Anterior cingulate cortex (tissue), 58 donors: ENCODE measurements around the gene FOXQ1.

ENCODE experiments used
- DNase-seq, 58 donors: peaks; one replicate each; lab custom pipeline; 2025; lab: John Stamatoyannopoulos, UW

The FOXQ1 gene

DNA sequence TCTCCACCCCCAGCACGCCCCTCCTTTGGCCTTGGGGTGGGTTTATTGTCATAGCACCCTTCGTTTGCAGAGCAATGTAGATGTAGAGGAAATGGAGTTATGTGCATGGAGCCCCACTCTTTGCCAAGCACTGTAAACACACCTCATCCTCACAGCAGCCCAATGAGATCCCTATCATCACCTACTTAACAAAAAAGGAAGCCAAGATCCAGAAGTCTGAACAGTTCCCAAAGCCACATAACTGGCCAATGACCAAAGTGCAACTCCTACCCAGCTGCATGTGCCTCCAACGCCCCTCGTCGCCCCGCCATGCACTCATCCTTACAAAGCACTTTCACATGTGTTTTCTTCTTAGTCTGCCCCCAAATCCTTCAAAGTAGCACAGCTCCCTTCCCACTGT is 21.8 kb upstream of the FOXQ1 start:
- no peak for DNase-seq

DNA sequence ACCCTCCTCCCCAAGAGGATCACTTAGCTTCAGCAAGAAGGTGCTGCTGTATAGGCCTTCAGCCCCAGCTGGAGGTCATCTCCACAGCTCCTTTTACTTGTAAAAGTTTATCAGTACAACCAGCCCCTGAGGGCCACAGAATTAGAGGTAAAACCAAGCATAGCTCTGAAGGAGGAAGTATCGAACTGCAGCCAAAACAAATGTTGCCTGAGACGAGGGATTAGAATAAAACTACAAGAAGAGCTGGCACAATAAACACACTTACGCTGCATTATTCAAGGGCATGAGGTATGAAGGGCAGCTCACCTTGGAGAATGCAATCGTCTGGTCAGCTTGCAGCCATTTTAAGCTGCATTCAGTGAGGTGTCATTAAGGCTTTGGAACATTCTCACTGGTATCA is 21.1 kb upstream of the FOXQ1 start:
- no peak for DNase-seq

DNA sequence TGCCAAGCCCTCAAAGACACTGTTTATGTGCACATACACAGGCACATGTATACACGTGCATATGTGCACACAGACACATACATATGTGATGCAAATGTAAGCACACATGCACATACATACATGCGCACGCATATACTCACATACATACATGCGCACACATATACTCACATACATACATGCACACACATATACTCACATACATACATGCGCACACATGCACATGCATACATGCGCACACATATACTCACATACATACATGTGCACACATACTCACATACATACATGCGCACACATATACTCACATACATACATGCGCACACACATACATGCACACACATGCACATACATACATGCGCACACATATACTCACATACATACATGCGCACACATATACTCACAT is 20.5 kb upstream of the FOXQ1 start:
- no peak for DNase-seq

DNA sequence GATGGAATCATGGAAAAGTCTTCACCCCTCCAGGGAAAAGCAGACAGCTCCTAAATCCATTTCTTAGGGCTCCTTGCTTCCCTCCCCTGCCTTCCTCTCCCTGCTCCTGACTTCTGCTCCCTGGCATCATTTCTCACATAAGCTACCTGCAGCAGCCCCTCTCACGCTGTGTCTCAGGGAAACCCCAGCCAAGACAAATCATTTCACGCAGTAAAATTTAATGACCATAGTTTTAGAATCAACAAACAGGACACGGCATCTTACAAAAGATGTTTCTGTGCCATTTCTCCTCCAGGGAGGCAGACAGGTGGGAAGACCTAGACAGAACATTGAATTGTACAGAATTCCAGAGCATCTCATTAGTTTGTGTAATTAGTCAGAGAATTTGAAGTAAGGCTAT is 16.5 kb upstream of the FOXQ1 start:
- DNase-seq = no peak

DNA sequence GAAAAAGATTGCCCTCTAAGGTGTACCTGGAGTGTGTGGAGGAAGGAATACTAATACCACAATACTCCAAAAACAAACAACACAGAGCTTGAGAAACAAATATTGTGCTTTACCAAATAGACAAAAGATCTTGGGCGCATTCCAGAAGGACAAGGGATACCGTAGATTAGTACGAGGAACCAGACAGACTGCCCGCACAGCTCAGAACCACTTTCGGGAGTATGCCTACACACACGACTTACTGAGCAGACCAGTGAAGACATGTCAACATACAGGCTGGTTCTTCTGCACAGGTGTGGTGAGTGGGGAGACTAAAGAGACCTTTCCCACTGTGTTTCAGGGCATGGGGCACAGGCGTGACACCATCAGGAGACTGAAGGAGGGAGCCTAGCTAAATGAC is 15.8 kb upstream of the FOXQ1 start:
- DNase-seq = no peak

DNA sequence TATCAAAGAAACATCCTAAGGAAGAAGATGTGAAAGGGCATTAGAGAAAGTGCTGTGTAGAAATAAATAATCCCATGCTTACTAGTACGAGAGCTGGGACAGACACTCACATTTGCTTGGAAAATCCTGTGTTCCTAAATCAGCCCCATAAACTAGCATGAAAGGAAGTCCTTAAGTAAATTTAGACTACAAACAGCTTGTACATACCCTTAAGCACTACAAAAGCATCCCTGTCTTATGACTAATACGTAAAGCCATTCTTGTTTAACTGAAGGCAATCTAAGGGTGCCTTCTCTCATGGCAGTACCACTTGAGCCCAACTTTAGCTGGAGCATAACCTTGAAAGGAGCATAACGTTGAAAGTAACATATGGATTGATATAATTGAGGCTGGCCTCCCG is 15.4 kb upstream of the FOXQ1 start:
- no peak for DNase-seq

DNA sequence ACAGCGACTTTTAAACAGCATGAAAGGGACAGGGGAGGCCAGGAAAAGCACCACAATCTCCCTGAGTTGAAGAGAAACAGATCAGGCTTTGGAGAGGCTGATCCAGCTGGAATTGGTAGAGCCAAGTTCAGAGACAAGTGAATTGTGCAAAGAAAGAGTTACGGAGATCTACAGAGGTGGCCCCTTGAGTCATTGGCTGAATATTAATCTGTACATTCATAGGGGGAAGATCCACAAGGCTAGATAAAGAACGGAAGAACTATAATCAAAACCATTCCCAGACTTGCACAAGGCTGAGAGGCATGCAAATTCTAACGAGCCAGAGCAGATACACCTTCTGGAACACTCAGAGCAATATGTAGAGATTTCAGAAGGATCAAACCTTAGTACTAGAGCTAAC is 14.2 kb upstream of the FOXQ1 start:
- DNase-seq = no peak

DNA sequence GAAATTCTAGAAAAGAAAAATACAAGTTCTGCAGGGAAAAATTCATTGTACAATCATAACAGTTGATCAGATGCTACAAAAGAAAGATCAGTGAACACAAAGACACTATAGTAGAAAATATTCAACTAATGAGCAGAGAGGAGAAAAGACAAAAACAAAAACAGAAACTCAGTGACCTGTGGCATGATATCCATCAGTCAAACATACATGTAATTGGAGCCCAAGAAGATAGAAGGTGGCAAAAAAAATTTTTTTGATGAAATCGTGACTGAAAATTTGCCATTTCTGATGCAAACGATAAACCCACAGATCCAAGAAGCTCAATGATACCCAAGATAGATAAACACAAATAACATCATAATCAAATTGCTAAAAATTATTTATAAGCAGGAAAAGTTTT is 13.1 kb upstream of the FOXQ1 start:
- no peak for DNase-seq

DNA sequence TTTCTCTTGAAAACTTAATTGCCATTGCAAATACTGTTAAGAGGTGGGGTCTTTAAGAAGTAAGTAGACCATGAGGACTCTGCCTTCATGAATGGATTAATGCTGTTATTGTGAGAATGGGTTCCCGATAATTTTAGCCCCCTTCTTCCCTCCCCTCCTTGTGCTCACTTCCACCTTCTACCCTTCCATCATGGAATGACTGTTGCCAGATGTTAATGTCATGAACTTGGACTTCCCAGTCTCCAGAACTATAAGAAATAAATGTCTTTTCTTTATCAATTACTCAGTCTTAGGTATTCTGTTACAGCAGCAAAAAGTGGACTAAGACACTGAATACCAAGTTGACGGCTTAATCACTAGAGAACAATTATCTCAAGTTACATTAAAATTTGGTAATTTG is 5.8 kb upstream of the FOXQ1 start:
- no peak for DNase-seq

DNA sequence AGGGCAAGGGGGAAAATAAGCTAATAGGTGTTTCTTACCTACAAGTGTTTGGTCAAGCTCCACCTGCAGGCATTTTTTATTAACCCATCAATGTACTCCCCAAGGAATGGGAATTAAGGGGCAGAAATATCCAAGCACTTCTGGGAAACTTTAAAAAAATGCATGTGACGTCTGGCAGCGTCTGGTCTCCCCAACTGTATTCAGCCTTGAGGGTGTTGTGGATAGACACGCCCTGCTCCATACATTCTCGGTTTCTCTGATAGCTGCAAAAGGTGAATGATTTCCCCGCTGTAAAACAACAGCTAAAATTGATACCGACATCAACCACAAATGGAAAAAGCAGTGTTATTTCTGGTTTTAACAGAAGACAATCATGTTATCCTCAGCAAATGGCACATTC is 2.5 kb upstream of the FOXQ1 start:
- no peak for DNase-seq

DNA sequence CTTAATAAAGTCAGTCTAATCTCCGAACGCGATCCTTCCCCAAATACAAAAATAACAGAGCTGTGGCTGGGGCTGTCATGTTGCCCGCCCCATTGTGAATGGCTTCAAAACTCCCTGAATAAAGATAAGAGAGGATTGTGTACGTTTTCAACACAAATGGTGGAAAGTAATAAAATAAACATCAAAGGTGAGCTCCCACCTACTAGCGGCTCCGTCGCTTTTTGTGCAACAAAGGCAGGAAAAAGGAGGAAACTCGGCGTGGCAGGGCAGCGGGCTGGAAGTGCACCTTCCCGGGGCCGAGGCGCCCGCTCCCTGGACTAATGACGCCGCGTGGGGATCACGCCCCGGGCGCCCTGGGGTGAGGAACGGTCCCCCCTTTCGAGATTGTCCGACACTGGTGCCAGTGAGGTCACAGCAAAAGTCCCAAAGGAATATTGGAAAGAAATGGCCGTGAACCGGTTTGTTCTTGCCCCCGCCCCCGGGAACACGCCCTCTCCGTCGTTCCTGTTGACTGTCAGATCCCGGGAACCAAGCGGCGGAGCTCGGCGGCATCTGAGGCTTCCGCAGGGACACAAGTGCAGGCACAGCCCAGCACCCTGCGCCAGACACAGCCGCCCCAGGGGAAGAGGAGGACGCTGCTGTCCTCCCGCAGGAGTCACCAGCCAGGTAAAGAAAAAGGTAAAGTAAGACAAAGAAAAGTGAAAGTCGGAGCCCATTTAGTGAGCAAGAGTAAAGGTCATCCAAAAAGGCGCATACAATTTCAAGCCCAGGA is 1.1 kb upstream of the FOXQ1 start:
- DNase-seq = no peak

DNA sequence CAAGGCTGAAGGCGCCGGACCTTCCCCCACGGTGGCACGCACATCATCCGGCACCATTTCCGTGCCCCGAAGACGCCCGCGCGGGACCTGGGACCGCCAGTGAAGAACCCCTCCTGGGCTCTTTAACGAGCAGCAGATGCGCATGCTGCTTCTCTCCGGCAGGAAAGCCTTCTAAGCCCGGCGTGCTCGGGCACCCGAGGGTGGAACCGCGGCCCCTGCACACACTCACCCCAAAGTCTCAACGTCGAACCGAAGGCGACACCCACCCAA is 240 bp downstream of the FOXQ1 start:
- DNase-seq = no peak

DNA sequence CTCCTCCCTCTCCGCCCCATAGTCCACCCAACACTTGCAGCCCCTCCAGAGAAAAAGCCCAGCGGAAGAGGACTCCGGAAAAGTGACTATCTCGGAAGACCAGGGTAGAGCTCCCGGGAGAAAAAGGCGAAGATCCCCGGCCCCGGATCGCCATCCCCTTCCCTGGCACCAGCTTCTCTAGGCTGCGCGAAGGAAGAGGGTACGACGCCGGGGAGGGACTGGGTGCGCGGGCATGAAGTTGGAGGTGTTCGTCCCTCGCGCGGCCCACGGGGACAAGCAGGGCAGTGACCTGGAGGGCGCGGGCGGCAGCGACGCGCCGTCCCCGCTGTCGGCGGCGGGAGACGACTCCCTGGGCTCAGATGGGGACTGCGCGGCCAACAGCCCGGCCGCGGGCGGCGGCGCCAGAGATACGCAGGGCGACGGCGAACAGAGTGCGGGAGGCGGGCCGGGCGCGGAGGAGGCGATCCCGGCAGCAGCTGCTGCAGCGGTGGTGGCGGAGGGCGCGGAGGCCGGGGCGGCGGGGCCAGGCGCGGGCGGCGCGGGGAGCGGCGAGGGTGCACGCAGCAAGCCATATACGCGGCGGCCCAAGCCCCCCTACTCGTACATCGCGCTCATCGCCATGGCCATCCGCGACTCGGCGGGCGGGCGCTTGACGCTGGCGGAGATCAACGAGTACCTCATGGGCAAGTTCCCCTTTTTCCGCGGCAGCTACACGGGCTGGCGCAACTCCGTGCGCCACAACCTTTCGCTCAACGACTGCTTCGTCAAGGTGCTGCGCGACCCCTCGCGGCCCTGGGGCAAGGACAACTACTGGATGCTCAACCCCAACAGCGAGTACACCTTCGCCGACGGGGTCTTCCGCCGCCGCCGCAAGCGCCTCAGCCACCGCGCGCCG is 822 bp downstream of the FOXQ1 start:
- DNase-seq = no peak

DNA sequence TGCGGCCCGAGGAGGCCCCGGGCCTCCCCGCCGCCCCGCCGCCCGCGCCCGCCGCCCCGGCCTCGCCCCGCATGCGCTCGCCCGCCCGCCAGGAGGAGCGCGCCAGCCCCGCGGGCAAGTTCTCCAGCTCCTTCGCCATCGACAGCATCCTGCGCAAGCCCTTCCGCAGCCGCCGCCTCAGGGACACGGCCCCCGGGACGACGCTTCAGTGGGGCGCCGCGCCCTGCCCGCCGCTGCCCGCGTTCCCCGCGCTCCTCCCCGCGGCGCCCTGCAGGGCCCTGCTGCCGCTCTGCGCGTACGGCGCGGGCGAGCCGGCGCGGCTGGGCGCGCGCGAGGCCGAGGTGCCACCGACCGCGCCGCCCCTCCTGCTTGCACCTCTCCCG is 1.5 kb downstream of the FOXQ1 start:
- no peak for DNase-seq

DNA sequence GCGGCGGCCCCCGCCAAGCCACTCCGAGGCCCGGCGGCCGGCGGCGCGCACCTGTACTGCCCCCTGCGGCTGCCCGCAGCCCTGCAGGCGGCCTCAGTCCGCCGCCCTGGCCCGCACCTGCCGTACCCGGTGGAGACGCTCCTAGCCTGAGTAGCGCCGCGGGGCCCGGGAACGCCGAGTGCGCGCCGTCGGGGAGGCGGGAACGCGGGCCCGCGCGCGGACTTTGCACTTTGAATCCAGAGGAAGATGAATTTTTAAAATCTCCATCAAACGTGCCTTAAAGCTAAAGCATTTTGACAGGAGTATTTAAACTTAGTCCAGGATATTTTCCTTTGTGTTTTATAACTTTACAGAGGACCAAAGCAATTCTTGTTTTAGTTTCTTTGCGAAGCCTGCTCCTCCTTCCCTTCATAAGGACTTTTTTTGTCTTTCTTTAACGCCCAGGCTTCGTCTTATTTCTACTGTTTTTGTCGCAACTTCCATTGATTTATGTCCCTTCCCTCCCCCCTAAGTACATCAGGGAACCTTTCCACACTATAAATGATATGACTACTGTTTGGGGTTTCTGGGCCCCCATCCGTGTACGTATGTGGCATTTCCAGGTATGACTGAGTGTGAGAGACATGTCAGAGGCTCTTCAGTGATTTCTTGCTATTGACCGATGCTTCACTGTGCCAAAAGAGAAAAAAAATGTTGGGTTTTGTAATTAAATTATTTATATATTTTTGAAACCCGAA is 2.0 kb downstream of the FOXQ1 start:
- DNase-seq = peak in 1 of 58 donors; percentile 30

DNA sequence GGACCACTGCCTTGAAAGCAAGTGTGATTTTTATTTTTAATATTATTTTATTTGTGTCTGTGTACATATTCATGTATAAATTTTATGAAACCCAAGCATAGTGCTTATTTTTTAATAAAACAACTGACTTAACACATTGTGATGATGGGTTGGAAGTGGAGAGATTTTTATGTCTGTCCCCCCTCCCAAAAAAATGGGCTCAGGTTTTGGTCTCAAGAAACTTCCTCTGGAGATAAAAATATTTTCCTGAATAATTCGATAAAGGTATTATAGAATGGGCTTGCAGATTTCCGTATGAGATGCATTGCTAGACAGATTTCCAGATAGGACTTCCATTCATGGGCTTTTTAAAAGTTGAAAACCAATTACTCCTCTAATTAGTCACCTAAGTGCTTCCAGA is 2.7 kb downstream of the FOXQ1 start:
- no peak for DNase-seq

DNA sequence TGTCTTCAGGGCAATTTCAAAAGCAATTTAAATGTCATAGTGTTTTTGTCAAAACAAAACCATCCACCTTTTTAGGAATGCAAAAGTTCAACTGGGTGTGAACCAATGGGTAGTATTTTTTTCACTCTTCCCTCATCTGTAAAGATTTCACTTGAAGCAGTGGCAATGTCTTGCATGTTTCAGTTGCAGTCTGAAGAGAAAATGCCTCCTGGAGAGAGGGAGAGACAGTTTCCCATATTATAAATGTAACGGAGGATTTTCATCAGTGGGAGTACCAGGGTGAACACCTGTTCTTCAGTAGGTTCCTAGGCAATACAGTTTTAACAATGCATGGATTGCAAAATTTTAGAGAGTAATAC is 3.3 kb downstream of the FOXQ1 start:
- no peak for DNase-seq

DNA sequence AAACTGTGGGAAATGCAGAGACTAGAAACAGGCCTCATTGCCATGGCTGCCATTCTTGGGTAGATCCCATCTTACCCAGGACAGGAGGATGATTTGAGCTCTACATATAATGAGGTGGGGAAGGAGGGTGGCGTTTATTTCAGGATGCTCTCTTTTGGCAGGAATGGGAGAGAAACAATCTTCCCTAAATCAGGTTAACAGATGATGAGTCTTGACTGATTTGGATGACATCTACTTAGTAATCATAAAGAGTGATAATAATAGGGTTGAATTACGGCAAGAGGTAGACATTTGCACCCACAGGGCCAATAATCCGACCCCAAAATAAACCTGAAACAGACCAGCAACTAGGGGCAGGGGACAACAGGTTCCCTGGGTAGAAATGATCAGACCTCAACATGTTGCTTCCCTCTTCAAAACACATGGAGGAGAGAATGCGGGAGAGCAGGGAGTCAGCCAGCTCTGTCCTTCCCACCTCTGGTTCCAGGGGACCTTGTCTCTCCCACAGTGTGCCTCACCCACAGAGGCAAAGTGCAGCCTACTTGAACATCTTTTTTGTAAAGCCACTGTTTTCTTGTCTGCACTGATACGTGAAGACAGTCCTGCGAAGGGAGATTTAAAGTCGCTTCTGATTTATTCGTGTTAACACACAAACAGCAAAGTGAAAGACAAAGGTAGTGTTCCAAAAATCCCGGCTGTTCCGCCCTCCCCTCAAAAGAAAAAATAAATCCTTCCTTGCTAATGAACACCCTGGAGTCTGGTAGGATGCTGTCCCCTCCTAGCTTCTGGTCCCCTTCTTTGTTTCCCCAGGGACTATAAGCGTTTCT is 3.9 kb downstream of the FOXQ1 start:
- DNase-seq = no peak

DNA sequence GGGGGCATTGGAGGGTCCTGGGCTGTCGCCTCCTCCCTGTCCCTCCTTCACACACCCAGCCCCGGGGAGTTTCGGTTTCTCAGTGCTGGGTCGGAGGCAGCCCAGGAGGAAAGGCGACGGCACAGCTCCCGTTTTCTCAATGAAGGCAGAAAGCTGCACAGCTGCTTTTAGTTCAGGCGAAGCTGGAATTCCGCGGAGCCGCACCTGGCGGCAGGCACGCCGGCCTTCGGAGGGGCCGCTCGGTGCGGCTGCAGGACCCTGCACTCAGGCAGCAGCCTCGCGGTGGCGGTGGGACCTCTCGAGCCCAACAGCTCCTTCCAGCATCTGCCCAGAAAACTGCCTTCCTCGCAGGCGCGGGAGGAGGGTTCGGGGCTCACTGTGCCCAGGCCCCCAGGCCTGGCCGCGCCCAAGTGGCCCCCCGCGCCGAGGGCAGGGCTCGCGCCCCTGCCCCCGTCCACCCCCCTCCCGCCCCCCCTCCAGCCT is 4.6 kb downstream of the FOXQ1 start:
- no peak for DNase-seq

DNA sequence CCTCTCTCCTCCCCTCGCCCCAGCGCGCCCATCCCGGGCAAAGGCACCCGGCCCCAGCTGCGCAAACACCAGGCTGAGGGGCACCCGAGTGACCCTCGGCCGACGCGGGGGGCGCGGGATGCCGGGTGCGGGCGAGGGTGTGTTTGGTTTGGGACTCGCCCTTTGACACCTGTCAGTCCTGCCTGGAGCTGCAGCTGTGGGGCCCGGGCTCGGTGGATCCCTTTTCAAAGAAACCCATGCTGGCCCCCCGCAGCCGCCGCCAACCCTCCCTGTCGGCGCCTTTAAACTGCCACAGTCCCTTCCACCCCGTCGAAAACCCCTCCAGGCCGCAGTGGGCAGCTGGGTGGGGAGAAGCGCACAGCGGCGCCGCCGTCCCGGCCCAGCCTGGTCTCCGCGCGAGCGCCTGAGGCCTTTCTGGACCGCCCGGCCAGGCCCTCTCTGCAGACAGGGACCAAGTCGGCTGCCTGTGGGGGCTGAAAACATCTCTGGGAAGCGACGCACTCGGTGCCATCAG is 5.5 kb downstream of the FOXQ1 start:
- DNase-seq = no peak
